ENCODE measurements around the gene FIZ1.

DNA sequence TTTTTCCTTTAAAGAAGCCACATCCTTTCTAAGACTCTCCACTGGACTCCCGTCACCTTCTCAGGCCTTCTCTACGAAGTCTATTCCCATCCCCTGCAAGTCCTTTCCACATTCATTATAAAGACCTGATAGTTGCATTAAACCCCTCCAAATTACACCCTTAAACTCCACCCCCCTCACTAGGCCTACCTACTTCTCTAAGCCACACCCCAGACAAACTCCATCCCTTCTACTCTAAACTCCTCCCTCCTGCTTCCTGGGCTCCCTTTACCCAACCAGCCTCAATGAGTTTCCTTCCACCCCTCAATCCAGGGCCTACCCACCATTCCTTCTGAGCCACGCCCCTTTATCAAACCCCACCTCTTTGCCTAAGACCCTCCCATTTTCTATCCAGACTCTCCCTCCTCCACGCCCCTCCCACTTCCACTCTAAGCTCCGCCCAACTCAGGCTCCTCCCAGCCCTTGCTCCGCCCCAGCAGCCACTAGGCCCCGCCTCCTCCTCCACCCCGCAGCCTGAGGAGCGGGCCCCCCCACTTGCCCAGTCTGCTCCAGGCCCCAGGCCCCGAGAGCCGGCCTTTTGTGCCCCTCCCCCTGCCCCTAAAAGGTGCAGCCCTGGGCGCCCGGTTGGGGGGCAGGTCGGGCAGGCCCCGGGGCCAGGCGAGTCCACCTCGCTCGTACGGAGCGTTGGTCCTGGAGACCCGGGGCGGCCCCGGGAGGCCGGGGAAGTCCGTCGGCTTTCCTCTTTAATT is 424 bp downstream of the FIZ1 start:
- TF ChIP-seq CTCF (conservative IDR thresholded peaks at IDR 0.05; ENCODE audit: low read length) (no peak), EZH2phosphoT487 (IDR thresholded peaks at IDR 0.05; ENCODE audit: borderline replicate concordance) (no peak)

Data from Loucy (cell line).